GM18951 (cell line): ENCODE results near the gene DGCR6L.
"Not testable (repeated sequence)": the region's sequence is repeated elsewhere in the genome, so short reads cannot be mapped to it uniquely, and the experiment has no call there.

Experiments used
- POLR2A ChIP-seq: IDR thresholded peaks from 4 replicates; pipeline ENCODE4 v1.6.1; 2011; ENCODE audit warnings: mild to moderate bottlenecking; ENCODE audit not compliant: insufficient read length, insufficient read depth; ENCODE audit errors: extremely low read depth
- in situ Hi-C: fragments of 300-500 bp; cut with MboI; formaldehyde crosslinking; loops from one replicate; pipeline ENCODE4 v1.12.0; 2022; ENCODE audit warnings: low sequenced_read_pairs, mixed read lengths, inconsistent platforms; ENCODE audit not compliant: unreplicated experiment

Gene DGCR6L

GRCh38 chr22:20305894-20306645, 13.8 kb downstream of the DGCR6L start:
- no peak for TF ChIP-seq POLR2A
- in situ Hi-C loops, result no loop called here

- in situ Hi-C loops, result not testable (repeated sequence)
Measured at GRCh38 chr22:20305230-20305893, 14.5 kb downstream of the DGCR6L start.

GRCh38 chr22:20304646-20305045, 15.2 kb downstream of the DGCR6L start:
- TF ChIP-seq POLR2A, result no peak
- in situ Hi-C loops, result no loop called here

GRCh38 chr22:20303229-20303534, 16.7 kb downstream of the DGCR6L start:
- in situ Hi-C loops, result not testable (repeated sequence)

GRCh38 chr22:20302438-20303228, 17.2 kb downstream of the DGCR6L start:
- TF ChIP-seq POLR2A, result no peak
- in situ Hi-C loops, result no loop called here

GRCh38 chr22:20299746-20300136, 20.1 kb downstream of the DGCR6L start:
- in situ Hi-C loops, result loop anchor here (10.0 kb wide), 1 partner anchor 145 kb away; the partner anchor contains the start of gene CCDC188
- TF ChIP-seq POLR2A, result no peak

- in situ Hi-C loops, result loop anchor here (10.0 kb wide), 1 partner anchor 144 kb away; the partner anchor contains the start of gene CCDC188
- no peak for TF ChIP-seq POLR2A
Measured at GRCh38 chr22:20298803-20299745, 20.8 kb downstream of the DGCR6L start.

- TF ChIP-seq POLR2A, result no peak
- in situ Hi-C loops, result loop anchor here (10.0 kb wide), 1 partner anchor 143 kb away; the partner anchor contains the start of gene CCDC188
Measured at GRCh38 chr22:20298110-20298802, 21.6 kb downstream of the DGCR6L start.

GRCh38 chr22:20297414-20298109, 22.3 kb downstream of the DGCR6L start:
- in situ Hi-C loops, result loop anchor here (10.0 kb wide), 1 partner anchor 143 kb away; the partner anchor contains the start of gene CCDC188
- TF ChIP-seq POLR2A, result no peak

- no peak for TF ChIP-seq POLR2A
- in situ Hi-C loops, result loop anchor here (10.0 kb wide), 1 partner anchor 142 kb away; the partner anchor contains the start of gene CCDC188
Measured at GRCh38 chr22:20296598-20296997, 23.3 kb downstream of the DGCR6L start.

GRCh38 chr22:20295262-20296064, 24.4 kb downstream of the DGCR6L start:
- no peak for TF ChIP-seq POLR2A
- in situ Hi-C loops, result loop anchor here (10.0 kb wide), 1 partner anchor 141 kb away; the partner anchor contains the start of gene CCDC188
